ENCODE measurements around the gene SEC16B.

Gene SEC16B

GRCh38 chr1:177944016-177944949 is 25.6 kb downstream of the SEC16B start:
- no peak overlapping the region for H2BK12ac ChIP-seq (ENCODE audit: low read length in 2 of 2)
- H3K14ac ChIP-seq (ENCODE audit: low read length in 2 of 2), result no peak overlapping the region
- no peak overlapping the region for H3K4me2 ChIP-seq (ENCODE audit: low read length, poor library complexity, severe bottlenecking)
- peaks cover 9% of the 10 kb centered on the region for H3K4me1 ChIP-seq (ENCODE audit: control insufficient read depth, insufficient read depth, low read depth, low read length)
- no peak overlapping the region for H3K18ac ChIP-seq (ENCODE audit: low read depth in 1 of 2, low read length in 2 of 2)
- no peak overlapping the region for H3K27ac ChIP-seq (ENCODE audit: low read length, poor library complexity, severe bottlenecking)
- H2BK15ac ChIP-seq (ENCODE audit: low read depth, poor library complexity, severe bottlenecking), result no peak overlapping the region
- peaks cover 38 to 66% of the 10 kb centered on the region in 2 experiments for H3K36me3 ChIP-seq (ENCODE audit: control insufficient read depth in 1 of 2, insufficient read depth in 2 of 2, low read depth in 1 of 2, low read length in 2 of 2)
- no peak overlapping the region for H4K8ac ChIP-seq (ENCODE audit: low read length)
- H2BK5ac ChIP-seq (ENCODE audit: low read depth, low read length, poor library complexity, severe bottlenecking), result no peak overlapping the region
- peaks cover 2% of the 10 kb centered on the region for H3K79me1 ChIP-seq (replicated peaks; ENCODE audit: low read length, poor library complexity, severe bottlenecking)
- H3K9ac ChIP-seq (ENCODE audit: low read length), result no peak overlapping the region
- H3K27me3 ChIP-seq (ENCODE audit: control insufficient read depth in 1 of 2, insufficient read depth in 1 of 2, low read length in 2 of 2), result no peaks in the 10 kb centered on the region
- H3K9me3 ChIP-seq (ENCODE audit: control insufficient read depth, low read length), result no peaks in the 10 kb centered on the region
- H3K4ac ChIP-seq (ENCODE audit: low read depth in 1 of 2, low read length in 2 of 2), result no peak overlapping the region
- H4K91ac ChIP-seq (ENCODE audit: low read length), result no peak overlapping the region
- no peak overlapping the region for H3K23ac ChIP-seq (ENCODE audit: low read length in 2 of 2)
- 92% methylated on average over 18 of the region's 20 CpGs for WGBS
- no peak overlapping the region for H2BK120ac ChIP-seq (ENCODE audit: low read depth, low read length)
- no peak for DNase-seq
- no peak overlapping the region for H3K4me3 ChIP-seq (ENCODE audit: insufficient read depth in 1 of 2, low read depth in 1 of 2, low read length in 2 of 2)
- H2AFZ ChIP-seq (ENCODE audit: low read depth, low read length), result no peak overlapping the region
- H2AK5ac ChIP-seq (ENCODE audit: low read length, severe bottlenecking), result no peak overlapping the region

- Histone ChIP-seq H3K9ac (ENCODE audit: low read length) (no peak overlapping the region), H3K18ac (ENCODE audit: low read depth in 1 of 2, low read length in 2 of 2) (no peak overlapping the region), H3K14ac (ENCODE audit: low read length in 2 of 2) (no peak overlapping the region), H2BK15ac (ENCODE audit: low read depth, poor library complexity, severe bottlenecking) (no peak overlapping the region), H3K4me2 (ENCODE audit: low read length, poor library complexity, severe bottlenecking) (no peak overlapping the region), H3K27ac (ENCODE audit: low read length, poor library complexity, severe bottlenecking) (no peak overlapping the region), H2AK5ac (ENCODE audit: low read length, severe bottlenecking) (no peak overlapping the region), H3K23ac (ENCODE audit: low read length in 2 of 2) (no peak overlapping the region), H2AFZ (ENCODE audit: low read depth, low read length) (no peak overlapping the region), H4K91ac (ENCODE audit: low read length) (no peak overlapping the region), H4K8ac (ENCODE audit: low read length) (no peak overlapping the region), H3K4ac (ENCODE audit: low read depth in 1 of 2, low read length in 2 of 2) (no peak overlapping the region), H3K79me1 (replicated peaks; ENCODE audit: low read length, poor library complexity, severe bottlenecking) (peaks cover 2% of the 10 kb centered on the region), H3K4me3 (ENCODE audit: insufficient read depth in 1 of 2, low read depth in 1 of 2, low read length in 2 of 2) (no peak overlapping the region), H3K9me3 (ENCODE audit: control insufficient read depth, low read length) (no peaks in the 10 kb centered on the region), H2BK5ac (ENCODE audit: low read depth, low read length, poor library complexity, severe bottlenecking) (no peak overlapping the region), H3K36me3 (ENCODE audit: control insufficient read depth in 1 of 2, insufficient read depth in 2 of 2, low read depth in 1 of 2, low read length in 2 of 2) (peaks cover 47 to 78% of the 10 kb centered on the region in 2 experiments), H2BK12ac (ENCODE audit: low read length in 2 of 2) (no peak overlapping the region), H3K4me1 (ENCODE audit: control insufficient read depth, insufficient read depth, low read depth, low read length) (peaks cover 6% of the 10 kb centered on the region), H2BK120ac (ENCODE audit: low read depth, low read length) (no peak overlapping the region), H3K27me3 (ENCODE audit: control insufficient read depth in 1 of 2, insufficient read depth in 1 of 2, low read length in 2 of 2) (no peaks in the 10 kb centered on the region)
- 97% methylated on average over 5 of the region's 5 CpGs for WGBS
- DNase-seq, result no peak
These were observed 27.9 kb downstream of the SEC16B start for GRCh38 chr1:177941976-177942375.

GRCh38 chr1:177940682-177941081 is 29.2 kb downstream of the SEC16B start:
- DNase-seq, result no peak
- Histone ChIP-seq H2AK5ac (ENCODE audit: low read length, severe bottlenecking) (no peak overlapping the region), H2BK12ac (ENCODE audit: low read length in 2 of 2) (no peak overlapping the region), H4K8ac (ENCODE audit: low read length) (no peak overlapping the region), H3K23ac (ENCODE audit: low read length in 2 of 2) (no peak overlapping the region), H4K91ac (ENCODE audit: low read length) (no peak overlapping the region), H2BK15ac (ENCODE audit: low read depth, poor library complexity, severe bottlenecking) (no peak overlapping the region), H3K4ac (ENCODE audit: low read depth in 1 of 2, low read length in 2 of 2) (no peak overlapping the region), H3K4me1 (ENCODE audit: control insufficient read depth, insufficient read depth, low read depth, low read length) (no peaks in the 10 kb centered on the region), H3K36me3 (ENCODE audit: control insufficient read depth in 1 of 2, insufficient read depth in 2 of 2, low read depth in 1 of 2, low read length in 2 of 2) (peaks cover 55 to 81% of the 10 kb centered on the region in 2 experiments), H3K4me2 (ENCODE audit: low read length, poor library complexity, severe bottlenecking) (no peak overlapping the region), H3K27me3 (ENCODE audit: control insufficient read depth in 1 of 2, insufficient read depth in 1 of 2, low read length in 2 of 2) (no peaks in the 10 kb centered on the region), H3K79me1 (replicated peaks; ENCODE audit: low read length, poor library complexity, severe bottlenecking) (peaks cover 2% of the 10 kb centered on the region), H2BK5ac (ENCODE audit: low read depth, low read length, poor library complexity, severe bottlenecking) (no peak overlapping the region), H3K18ac (ENCODE audit: low read depth in 1 of 2, low read length in 2 of 2) (no peak overlapping the region), H3K9me3 (ENCODE audit: control insufficient read depth, low read length) (no peaks in the 10 kb centered on the region), H3K27ac (ENCODE audit: low read length, poor library complexity, severe bottlenecking) (no peak overlapping the region), H3K4me3 (ENCODE audit: insufficient read depth in 1 of 2, low read depth in 1 of 2, low read length in 2 of 2) (no peak overlapping the region), H2BK120ac (ENCODE audit: low read depth, low read length) (no peak overlapping the region), H2AFZ (ENCODE audit: low read depth, low read length) (no peak overlapping the region), H3K14ac (ENCODE audit: low read length in 2 of 2) (no peak overlapping the region), H3K9ac (ENCODE audit: low read length) (no peak overlapping the region)
- WGBS, result no CpG with 5 or more reads among the region's 3 CpGs

- Histone ChIP-seq H4K8ac (ENCODE audit: low read length) (no peak overlapping the region), H2BK120ac (ENCODE audit: low read depth, low read length) (no peak overlapping the region), H2BK5ac (ENCODE audit: low read depth, low read length, poor library complexity, severe bottlenecking) (no peak overlapping the region)
These were observed 31.9 kb downstream of the SEC16B start for GRCh38 chr1:177937931-177938330.

More at GRCh38 chr1:177937931-177938330, 31.9 kb downstream of the SEC16B start:
- Histone ChIP-seq H3K4me3 (ENCODE audit: insufficient read depth in 1 of 2, low read depth in 1 of 2, low read length in 2 of 2) (no peak overlapping the region), H3K27ac (ENCODE audit: low read length, poor library complexity, severe bottlenecking) (no peak overlapping the region), H2AK5ac (ENCODE audit: low read length, severe bottlenecking) (no peak overlapping the region), H3K79me1 (replicated peaks; ENCODE audit: low read length, poor library complexity, severe bottlenecking) (no peaks in the 10 kb centered on the region), H3K18ac (ENCODE audit: low read depth in 1 of 2, low read length in 2 of 2) (no peak overlapping the region), H3K23ac (ENCODE audit: low read length in 2 of 2) (no peak overlapping the region), H2AFZ (ENCODE audit: low read depth, low read length) (no peak overlapping the region), H3K36me3 (ENCODE audit: control insufficient read depth in 1 of 2, insufficient read depth in 2 of 2, low read depth in 1 of 2, low read length in 2 of 2) (peaks cover 48 to 74% of the 10 kb centered on the region in 2 experiments), H3K4ac (ENCODE audit: low read depth in 1 of 2, low read length in 2 of 2) (no peak overlapping the region), H3K4me2 (ENCODE audit: low read length, poor library complexity, severe bottlenecking) (no peak overlapping the region), H3K14ac (ENCODE audit: low read length in 2 of 2) (no peak overlapping the region), H2BK15ac (ENCODE audit: low read depth, poor library complexity, severe bottlenecking) (no peak overlapping the region), H3K9me3 (ENCODE audit: control insufficient read depth, low read length) (no peaks in the 10 kb centered on the region), H4K91ac (ENCODE audit: low read length) (no peak overlapping the region), H3K9ac (ENCODE audit: low read length) (no peak overlapping the region), H2BK12ac (ENCODE audit: low read length in 2 of 2) (no peak overlapping the region), H3K4me1 (ENCODE audit: control insufficient read depth, insufficient read depth, low read depth, low read length) (no peaks in the 10 kb centered on the region), H3K27me3 (ENCODE audit: control insufficient read depth in 1 of 2, insufficient read depth in 1 of 2, low read length in 2 of 2) (no peaks in the 10 kb centered on the region)
- WGBS, result 76% methylated on average over 6 of the region's 6 CpGs
- peak; percentile 20 for DNase-seq
